Peyer's patch (tissue), 4 donors: ENCODE results near the gene KCNQ2. TPM values are rescaled to one million over a fixed set of nuclear protein-coding genes. Genes with fewer than 3 reads are reported as not detected.

Experiments
- DNase-seq, 3 donors: peaks; one replicate each; pipeline ENCODE4 v3.0.0-alpha.2; 2017 to 2019
- H3K27ac ChIP-seq, 4 donors: fragments of 200-600 bp; sonication (generic); one replicate each; pipeline ENCODE4 v1.5.1; 2016 to 2019
- H3K27me3 ChIP-seq, 2 donors: fragments of 200-600 bp; sonication (generic); one replicate each; pipeline ENCODE4 v1.5.1; 2019
- H3K36me3 ChIP-seq, 3 donors: fragments of 200-600 bp; sonication (generic); one replicate each; pipeline ENCODE4 v1.5.1; 2016 to 2019
- H3K4me1 ChIP-seq, 4 donors: fragments of 200-600 bp; sonication (generic); one replicate each; pipeline ENCODE4 v1.5.1; 2016 to 2019
- H3K4me3 ChIP-seq, 4 donors: fragments of 200-600 bp; sonication (generic); 1 replicate in 3 of 4; 2 replicates in 1 of 4; pipeline ENCODE4 v1.5.1; 2016 to 2019; ENCODE audit warnings: mild to moderate bottlenecking in 1 of 4
- H3K9me3 ChIP-seq, 4 donors: fragments of 200-600 bp; sonication (generic); one replicate each; pipeline ENCODE4 v1.5.1; 2016 to 2019; ENCODE audit warnings: mild to moderate bottlenecking in 1 of 4
- POLR2A ChIP-seq, 2 donors: fragments of 450-650 bp; IDR thresholded peaks; one replicate each; pipeline ENCODE4 v1.5.1; 2017; ENCODE audit warnings: antibody characterized with exemption in 2 of 2, mild to moderate bottlenecking in 2 of 2, moderate library complexity in 2 of 2
- total RNA-seq, 4 donors: library from RNA; depleted of rRNA; stranded (reverse); fragments of >200 nt; gene quantifications; one replicate each; pipeline ENCODE4 v1.1.0, GENCODE V29; 2016
- TF ChIP-seq, protein P1 (sequence below), 6 experiments: fragments of 450-650 bp in 4 of 6; fragments of 200-600 bp in 2 of 6; sonication (generic) in 1 of 6; IDR thresholded peaks; one replicate each; pipeline ENCODE4 v1.5.1; 2017 to 2019; ENCODE audit warnings: antibody characterized with exemption in 6 of 6, mild to moderate bottlenecking in 3 of 6, moderate library complexity in 1 of 6

Gene KCNQ2
- total RNA-seq, 4 donors from 2014 or later: not detected

DNA sequence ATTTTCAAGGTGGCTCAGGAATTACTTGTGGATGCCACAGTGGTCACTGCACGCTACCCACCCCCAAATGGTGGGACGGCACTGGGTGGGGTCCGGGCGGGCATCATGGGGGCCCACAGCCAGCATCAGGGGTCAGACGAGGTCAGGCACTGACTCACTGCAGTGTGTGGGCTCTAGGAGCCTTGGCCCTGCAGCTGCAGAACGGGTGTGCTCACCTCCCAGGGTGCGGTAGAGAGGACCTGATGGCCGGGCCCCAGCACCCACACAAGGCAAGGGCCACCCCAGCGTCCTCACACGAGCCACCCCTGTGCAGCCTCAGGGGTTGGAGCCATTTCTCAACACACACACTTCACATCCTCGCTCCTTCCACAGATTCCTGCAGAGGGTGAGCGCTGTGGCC is 34.3 kb downstream of the KCNQ2 start:
- Histone ChIP-seq H3K9me3 (no peaks in the 10 kb centered on the region), H3K36me3 (no peaks in the 10 kb centered on the region), H3K27ac (no peak overlapping the region), H3K4me1 (no peaks in the 10 kb centered on the region), H3K4me3 (no peak overlapping the region), H3K27me3 (no peaks in the 10 kb centered on the region)
- DNase-seq: no peak
- TF ChIP-seq, protein P1, sequence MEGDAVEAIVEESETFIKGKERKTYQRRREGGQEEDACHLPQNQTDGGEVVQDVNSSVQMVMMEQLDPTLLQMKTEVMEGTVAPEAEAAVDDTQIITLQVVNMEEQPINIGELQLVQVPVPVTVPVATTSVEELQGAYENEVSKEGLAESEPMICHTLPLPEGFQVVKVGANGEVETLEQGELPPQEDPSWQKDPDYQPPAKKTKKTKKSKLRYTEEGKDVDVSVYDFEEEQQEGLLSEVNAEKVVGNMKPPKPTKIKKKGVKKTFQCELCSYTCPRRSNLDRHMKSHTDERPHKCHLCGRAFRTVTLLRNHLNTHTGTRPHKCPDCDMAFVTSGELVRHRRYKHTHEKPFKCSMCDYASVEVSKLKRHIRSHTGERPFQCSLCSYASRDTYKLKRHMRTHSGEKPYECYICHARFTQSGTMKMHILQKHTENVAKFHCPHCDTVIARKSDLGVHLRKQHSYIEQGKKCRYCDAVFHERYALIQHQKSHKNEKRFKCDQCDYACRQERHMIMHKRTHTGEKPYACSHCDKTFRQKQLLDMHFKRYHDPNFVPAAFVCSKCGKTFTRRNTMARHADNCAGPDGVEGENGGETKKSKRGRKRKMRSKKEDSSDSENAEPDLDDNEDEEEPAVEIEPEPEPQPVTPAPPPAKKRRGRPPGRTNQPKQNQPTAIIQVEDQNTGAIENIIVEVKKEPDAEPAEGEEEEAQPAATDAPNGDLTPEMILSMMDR (IDR thresholded peaks at IDR 0.05): no peak
- no peak for TF ChIP-seq POLR2A (IDR thresholded peaks at IDR 0.05)

DNA sequence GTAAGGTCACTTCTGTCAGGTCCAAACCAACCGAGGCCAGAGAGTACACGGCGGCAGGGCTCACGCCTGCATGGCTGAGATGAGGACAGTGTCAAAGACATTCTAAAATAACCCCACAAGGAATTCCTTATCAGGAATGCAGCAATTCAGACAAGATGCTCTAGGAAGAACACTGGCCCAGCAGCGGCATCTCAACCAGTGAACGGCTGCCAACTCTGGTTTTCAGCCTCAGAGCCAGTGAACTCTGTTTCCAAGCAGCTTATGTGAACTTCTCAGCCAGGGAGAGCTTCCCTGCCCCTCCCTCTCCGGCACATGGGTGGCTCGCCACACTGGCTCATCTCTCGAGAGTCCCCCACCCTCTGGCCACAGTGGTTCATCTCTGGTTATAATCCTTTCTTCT is 36.9 kb downstream of the KCNQ2 start:
- no peak for DNase-seq
- H3K4me3 ChIP-seq: no peak overlapping the region
- no peaks in the 10 kb centered on the region for H3K4me1 ChIP-seq
- H3K36me3 ChIP-seq: no peaks in the 10 kb centered on the region
- H3K27ac ChIP-seq: no peak overlapping the region
- H3K9me3 ChIP-seq: no peaks in the 10 kb centered on the region
- H3K27me3 ChIP-seq: no peaks in the 10 kb centered on the region
- TF ChIP-seq, protein P1 (IDR thresholded peaks at IDR 0.05): no peak
- no peak for TF ChIP-seq POLR2A (IDR thresholded peaks at IDR 0.05)

DNA sequence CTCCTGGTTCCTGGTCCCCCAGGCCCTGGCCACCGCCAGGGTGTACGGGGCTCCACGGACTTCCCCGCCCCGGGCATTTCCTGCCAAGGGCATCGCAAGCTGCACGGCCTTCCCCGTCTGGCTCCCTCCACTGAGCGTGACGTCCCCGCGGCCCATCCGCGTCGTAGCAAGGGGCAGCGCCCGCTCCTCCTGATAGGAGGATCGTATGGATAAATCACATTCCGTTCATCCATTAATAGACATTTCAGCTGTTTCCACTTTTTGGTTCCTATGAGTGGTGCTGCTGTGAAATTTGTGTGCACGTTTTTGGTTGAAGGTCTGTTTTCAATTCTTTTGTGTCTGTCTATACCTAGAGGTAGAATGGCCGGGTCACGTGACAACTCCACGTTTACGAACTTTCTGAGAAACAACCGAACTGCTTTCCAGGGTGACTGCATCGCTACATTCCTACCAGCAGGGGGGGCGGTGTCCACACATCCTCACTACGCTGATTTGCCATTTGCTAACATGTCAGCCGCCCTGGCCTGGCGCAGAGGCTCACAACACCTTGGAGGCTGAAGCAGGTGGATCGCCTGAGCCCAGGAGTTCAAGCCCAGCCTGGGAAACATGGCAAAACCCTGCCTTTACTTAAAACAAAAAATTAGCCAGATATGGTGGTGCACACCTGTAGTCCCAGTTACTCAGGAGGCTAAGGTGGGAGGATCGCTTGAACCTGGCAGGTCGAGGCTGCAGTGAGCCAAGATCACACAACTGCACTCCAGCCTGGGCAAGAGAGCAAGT is 37.7 kb downstream of the KCNQ2 start:
- no peak overlapping the region for H3K4me3 ChIP-seq
- no peaks in the 10 kb centered on the region for H3K9me3 ChIP-seq
- H3K27me3 ChIP-seq: no peaks in the 10 kb centered on the region
- no peaks in the 10 kb centered on the region for H3K4me1 ChIP-seq
- peak in 2 of 3 donors; percentile 71 to 74 for DNase-seq
- no peak overlapping the region for H3K27ac ChIP-seq
- TF ChIP-seq, protein P1 (IDR thresholded peaks at IDR 0.05): peak; percentile 50 to 83 (median 65)
- TF ChIP-seq POLR2A (IDR thresholded peaks at IDR 0.05): no peak
- H3K36me3 ChIP-seq: no peaks in the 10 kb centered on the region

DNA sequence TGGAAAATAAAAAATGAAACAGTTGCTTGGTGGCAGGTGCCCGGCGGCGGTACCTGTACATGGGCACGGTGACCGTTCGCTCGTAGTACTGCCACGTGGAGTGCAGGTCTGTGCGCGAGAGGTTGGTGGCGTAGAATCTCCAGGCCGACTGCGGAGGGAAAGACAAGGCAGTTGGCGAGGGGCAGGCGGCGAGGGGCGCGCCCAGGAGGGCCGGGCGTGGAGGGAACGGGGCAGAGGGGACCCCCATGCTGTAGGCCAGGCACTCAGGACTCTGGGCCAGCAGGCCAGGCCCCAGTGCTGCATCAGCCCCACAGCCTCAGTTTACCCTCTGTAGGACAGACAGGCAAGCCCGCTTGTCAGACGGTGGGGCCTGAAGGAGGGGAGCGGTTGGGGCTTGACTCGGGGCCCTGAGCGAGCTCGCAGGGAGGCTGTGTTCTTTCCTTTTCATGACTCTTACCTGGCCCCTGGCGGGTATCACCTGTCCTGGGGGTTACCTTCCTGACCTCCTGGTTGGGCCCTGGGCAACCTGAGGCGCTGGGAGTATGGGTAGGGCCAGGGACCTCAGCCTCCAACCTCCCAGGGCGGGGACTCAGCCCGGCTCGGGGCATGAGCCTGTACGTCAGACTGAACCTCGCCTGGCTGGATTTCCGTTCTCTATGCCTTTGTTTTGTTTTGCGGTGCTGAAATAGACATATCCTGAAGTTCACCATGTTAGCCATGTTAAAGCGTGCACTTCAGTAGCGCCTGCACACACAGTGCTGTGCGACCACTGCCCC is 38.5 kb downstream of the KCNQ2 start:
- TF ChIP-seq POLR2A (IDR thresholded peaks at IDR 0.05): no peak
- no peak for DNase-seq
- H3K27ac ChIP-seq: no peak overlapping the region
- H3K9me3 ChIP-seq: no peaks in the 10 kb centered on the region
- H3K27me3 ChIP-seq: no peaks in the 10 kb centered on the region
- no peaks in the 10 kb centered on the region for H3K4me1 ChIP-seq
- H3K4me3 ChIP-seq: no peak overlapping the region
- H3K36me3 ChIP-seq: no peaks in the 10 kb centered on the region

DNA sequence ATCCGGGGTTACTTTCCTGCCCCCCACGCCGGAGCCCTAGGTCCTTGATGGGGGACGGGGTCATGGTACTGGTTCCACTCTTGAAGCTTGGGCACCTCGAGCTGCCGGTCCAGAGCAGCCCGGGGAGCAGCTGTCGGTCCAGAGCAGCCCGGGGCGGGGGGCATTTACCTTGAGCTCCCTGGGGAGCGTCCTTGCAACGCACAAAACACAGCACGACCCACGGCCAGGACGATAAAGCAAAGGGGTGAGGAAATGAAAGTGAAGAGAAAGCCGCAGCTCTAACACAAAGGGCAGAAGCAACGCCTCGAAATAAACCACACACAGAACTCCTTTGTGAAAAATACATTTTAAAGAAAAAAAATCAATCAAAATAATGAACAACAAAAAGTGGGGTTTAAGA is 39.1 kb downstream of the KCNQ2 start:
- H3K27ac ChIP-seq: no peak overlapping the region
- no peaks in the 10 kb centered on the region for H3K4me1 ChIP-seq
- no peaks in the 10 kb centered on the region for H3K27me3 ChIP-seq
- H3K9me3 ChIP-seq: no peaks in the 10 kb centered on the region
- H3K36me3 ChIP-seq: no peaks in the 10 kb centered on the region
- TF ChIP-seq, protein P1 (IDR thresholded peaks at IDR 0.05): no peak
- no peak for TF ChIP-seq POLR2A (IDR thresholded peaks at IDR 0.05)
- no peak for DNase-seq
- H3K4me3 ChIP-seq: no peak overlapping the region
